ENCODE results near the gene GPX2. TPM values are rescaled to one million over a fixed set of nuclear protein-coding genes. Genes with fewer than 3 reads are reported as not detected.

The GPX2 gene
- total RNA-seq, 2 experiments from 2014 or later = not detected

DNA sequence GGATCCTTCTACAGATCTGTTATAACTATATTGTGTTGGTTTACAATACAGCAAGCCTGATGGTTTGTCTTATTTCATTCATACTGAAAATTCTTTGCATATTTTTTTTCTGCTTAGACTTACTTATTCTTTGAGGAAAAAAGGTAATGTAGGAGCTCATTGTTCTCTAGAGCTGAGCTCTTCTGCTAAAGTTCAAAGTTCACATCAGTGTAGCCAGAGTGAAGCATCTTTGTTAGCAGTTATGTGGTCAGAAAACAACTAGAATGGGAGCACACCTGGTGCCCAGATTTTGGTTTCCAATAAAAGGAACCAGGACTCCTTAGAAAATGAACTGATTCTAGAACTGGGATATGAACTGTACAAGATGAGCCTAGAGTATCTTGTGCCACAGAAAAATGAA is 10.3 kb downstream of the GPX2 start:
- no TSS peak for BruUV-seq (replicated peaks)
- ChIA-PET CTCF (ENCODE audit: unreplicated experiment) (no interaction called here), POLR2A (no interaction called here)
- no peaks in the 10 kb centered on the region for H4K20me1 ChIP-seq (ENCODE audit: insufficient read depth, low read length)
- intact Hi-C loops (cut with micrococcal nuclease; ENCODE audit: unreplicated experiment) = no loop called here
- no peaks in the 10 kb centered on the region for H3K9me3 ChIP-seq (ENCODE audit: low read length)
- DNase-seq (ENCODE audit: low spot score) = no peak
- no peaks in the 10 kb centered on the region for H3K79me2 ChIP-seq (ENCODE audit: insufficient read depth, low read depth, low read length)
- H3K9me2 ChIP-seq (ENCODE audit: insufficient read depth, low read length) = no peaks in the 10 kb centered on the region
- peaks cover 86% of the 10 kb centered on the region for H3K36me3 ChIP-seq (ENCODE audit: insufficient read depth, low read length)
- H3K4me2 ChIP-seq (ENCODE audit: low read length) = no peak overlapping the region
- H2AFZ ChIP-seq (ENCODE audit: low read length) = no peak overlapping the region
- H3K27ac ChIP-seq (ENCODE audit: low read depth, low read length, poor library complexity, severe bottlenecking) = no peak overlapping the region
- no peak for TF ChIP-seq EZH2phosphoT487 (IDR thresholded peaks at IDR 0.05; ENCODE audit: borderline replicate concordance, low read depth, low read length)
- TF ChIP-seq, protein P1, sequence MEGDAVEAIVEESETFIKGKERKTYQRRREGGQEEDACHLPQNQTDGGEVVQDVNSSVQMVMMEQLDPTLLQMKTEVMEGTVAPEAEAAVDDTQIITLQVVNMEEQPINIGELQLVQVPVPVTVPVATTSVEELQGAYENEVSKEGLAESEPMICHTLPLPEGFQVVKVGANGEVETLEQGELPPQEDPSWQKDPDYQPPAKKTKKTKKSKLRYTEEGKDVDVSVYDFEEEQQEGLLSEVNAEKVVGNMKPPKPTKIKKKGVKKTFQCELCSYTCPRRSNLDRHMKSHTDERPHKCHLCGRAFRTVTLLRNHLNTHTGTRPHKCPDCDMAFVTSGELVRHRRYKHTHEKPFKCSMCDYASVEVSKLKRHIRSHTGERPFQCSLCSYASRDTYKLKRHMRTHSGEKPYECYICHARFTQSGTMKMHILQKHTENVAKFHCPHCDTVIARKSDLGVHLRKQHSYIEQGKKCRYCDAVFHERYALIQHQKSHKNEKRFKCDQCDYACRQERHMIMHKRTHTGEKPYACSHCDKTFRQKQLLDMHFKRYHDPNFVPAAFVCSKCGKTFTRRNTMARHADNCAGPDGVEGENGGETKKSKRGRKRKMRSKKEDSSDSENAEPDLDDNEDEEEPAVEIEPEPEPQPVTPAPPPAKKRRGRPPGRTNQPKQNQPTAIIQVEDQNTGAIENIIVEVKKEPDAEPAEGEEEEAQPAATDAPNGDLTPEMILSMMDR (conservative IDR thresholded peaks at IDR 0.05; ENCODE audit: low read length) = no peak
- H3K4me3 ChIP-seq (ENCODE audit: low read depth, low read length, poor library complexity, severe bottlenecking) = no peak overlapping the region
- peaks cover 13% of the 10 kb centered on the region for H3K4me1 ChIP-seq (ENCODE audit: insufficient read depth, low read length, poor library complexity, severe bottlenecking)

DNA sequence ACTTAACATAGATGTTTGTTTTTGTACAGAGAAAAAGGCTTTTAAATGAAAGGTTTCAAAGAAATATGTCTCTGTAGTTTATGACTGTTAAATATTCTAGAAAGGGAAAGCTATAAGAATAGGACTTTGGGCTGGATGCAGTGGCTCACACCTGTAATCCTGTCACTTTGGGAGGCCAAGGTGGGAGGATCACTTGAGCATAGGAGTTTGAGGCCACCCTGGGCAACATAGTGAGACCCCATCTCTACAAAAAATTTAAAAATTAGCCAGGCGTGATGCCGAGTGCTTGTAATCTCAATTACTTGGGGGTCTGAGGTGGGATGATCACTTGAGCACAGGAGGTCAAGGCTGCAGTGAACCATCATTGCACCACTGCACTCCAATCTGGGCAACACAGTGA is 11.4 kb downstream of the GPX2 start:
- intact Hi-C loops (cut with micrococcal nuclease; ENCODE audit: unreplicated experiment) = no loop called here
- ChIA-PET CTCF (ENCODE audit: unreplicated experiment) (no interaction called here), POLR2A (no interaction called here)
- H3K27ac ChIP-seq (ENCODE audit: low read depth, low read length, poor library complexity, severe bottlenecking) = no peak overlapping the region
- H3K4me2 ChIP-seq (ENCODE audit: low read length) = no peak overlapping the region
- H3K9me2 ChIP-seq (ENCODE audit: insufficient read depth, low read length) = no peaks in the 10 kb centered on the region
- H3K4me3 ChIP-seq (ENCODE audit: low read depth, low read length, poor library complexity, severe bottlenecking) = no peak overlapping the region
- BruUV-seq (replicated peaks) = no TSS peak
- peaks cover 13% of the 10 kb centered on the region for H3K4me1 ChIP-seq (ENCODE audit: insufficient read depth, low read length, poor library complexity, severe bottlenecking)
- H3K9me3 ChIP-seq (ENCODE audit: low read length) = no peaks in the 10 kb centered on the region
- DNase-seq (ENCODE audit: low spot score) = no peak
- no peak overlapping the region for H2AFZ ChIP-seq (ENCODE audit: low read length)
- H3K36me3 ChIP-seq (ENCODE audit: insufficient read depth, low read length) = peaks cover 97% of the 10 kb centered on the region
- TF ChIP-seq, protein P1 (conservative IDR thresholded peaks at IDR 0.05; ENCODE audit: low read length) = no peak
- TF ChIP-seq EZH2phosphoT487 (IDR thresholded peaks at IDR 0.05; ENCODE audit: borderline replicate concordance, low read depth, low read length) = no peak
- H3K79me2 ChIP-seq (ENCODE audit: insufficient read depth, low read depth, low read length) = no peaks in the 10 kb centered on the region
- H4K20me1 ChIP-seq (ENCODE audit: insufficient read depth, low read length) = 0 out of 2 replicates have a peak, but pooled peaks cover 2% of the 10 kb centered on the region

DNA sequence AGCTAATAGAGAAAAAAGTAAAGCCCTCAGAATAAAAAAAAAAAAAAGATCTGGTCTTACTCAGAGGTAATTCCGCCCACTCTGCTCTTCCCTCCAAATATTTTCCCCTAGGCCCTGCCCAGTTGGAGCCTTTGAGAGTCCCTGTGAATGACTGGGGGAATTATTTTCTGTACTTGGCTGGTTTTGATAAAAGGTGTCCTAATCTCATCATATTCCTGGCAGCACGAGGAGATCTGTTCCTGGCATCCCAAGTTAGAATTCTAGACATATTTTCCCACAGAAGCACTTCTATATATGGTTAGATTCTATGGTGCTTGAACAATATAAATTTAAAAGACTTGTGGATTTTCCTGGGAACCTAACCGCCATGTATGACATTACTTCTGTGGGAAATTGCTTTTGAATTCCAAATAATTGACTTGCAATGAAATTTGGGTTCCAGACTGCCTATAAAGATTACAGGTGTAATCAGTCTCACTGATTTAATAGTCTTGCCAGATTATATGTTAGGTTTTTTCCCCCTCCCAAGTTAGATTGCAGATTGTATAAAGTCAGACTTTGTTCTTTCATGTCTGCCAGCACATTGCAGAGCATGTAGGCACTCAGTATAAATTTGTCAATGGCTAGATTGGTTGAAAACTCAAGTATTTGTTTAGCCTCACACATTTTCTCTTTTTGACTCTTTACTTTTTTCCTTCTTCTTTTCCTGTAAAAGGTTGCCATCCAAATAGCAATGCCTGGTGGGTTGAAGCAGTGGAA is 12.3 kb downstream of the GPX2 start:
- intact Hi-C loops (cut with micrococcal nuclease; ENCODE audit: unreplicated experiment) = no loop called here
- Histone ChIP-seq H3K27ac (ENCODE audit: low read depth, low read length, poor library complexity, severe bottlenecking) (no peak overlapping the region), H3K9me2 (ENCODE audit: insufficient read depth, low read length) (no peaks in the 10 kb centered on the region), H3K9me3 (ENCODE audit: low read length) (no peaks in the 10 kb centered on the region), H3K4me1 (ENCODE audit: insufficient read depth, low read length, poor library complexity, severe bottlenecking) (peaks cover 13% of the 10 kb centered on the region), H3K4me2 (ENCODE audit: low read length) (no peak overlapping the region), H3K36me3 (ENCODE audit: insufficient read depth, low read length) (peaks cover 97% of the 10 kb centered on the region), H3K79me2 (ENCODE audit: insufficient read depth, low read depth, low read length) (no peaks in the 10 kb centered on the region), H4K20me1 (ENCODE audit: insufficient read depth, low read length) (0 out of 2 replicates have a peak, but pooled peaks cover 2% of the 10 kb centered on the region), H2AFZ (ENCODE audit: low read length) (no peak overlapping the region), H3K4me3 (ENCODE audit: low read depth, low read length, poor library complexity, severe bottlenecking) (no peak overlapping the region)
- DNase-seq (ENCODE audit: low spot score) = no peak
- no TSS peak for BruUV-seq (replicated peaks)
- no peak for TF ChIP-seq EZH2phosphoT487 (IDR thresholded peaks at IDR 0.05; ENCODE audit: borderline replicate concordance, low read depth, low read length)
- CTCF ChIA-PET (ENCODE audit: unreplicated experiment) = no interaction called here
- POLR2A ChIA-PET = interaction anchor here (0.6 kb wide), 2 partner anchors 95 to 122 kb away, joined by 5 to 6 read pairs; no protein-coding TSS in a partner anchor
